ENCODE data around the gene HLA-F.

Gene HLA-F

GRCh38 chr6:29764422-29765196 lies 41.4 kb downstream of the HLA-F start:
- DNase-seq = no peak

DNA sequence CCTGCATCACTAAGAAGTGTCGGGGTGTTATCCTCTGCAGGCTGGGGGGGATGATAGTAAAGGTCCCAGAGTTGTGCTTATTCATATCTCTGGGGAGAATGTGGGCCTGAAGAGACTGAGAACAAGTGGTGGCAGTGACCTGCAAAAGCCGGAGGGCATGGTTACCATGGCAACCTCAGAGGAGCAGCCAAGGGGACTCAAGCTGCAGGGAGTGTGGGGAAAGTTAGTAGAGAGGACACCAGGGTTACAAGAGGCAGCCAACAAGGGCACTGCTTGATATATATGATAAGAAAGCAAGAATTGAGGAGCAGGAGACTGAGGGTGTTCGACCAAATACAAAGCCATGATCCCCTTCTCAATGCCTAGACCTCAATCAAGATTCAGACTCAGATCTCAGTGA lies 46.1 kb downstream of the HLA-F start:
- DNase-seq = no peak

- no peak for DNase-seq
Measured at GRCh38 chr6:29770306-29770705, 47.1 kb downstream of the HLA-F start.

GRCh38 chr6:29776684-29777083 lies 53.5 kb downstream of the HLA-F start:
- DNase-seq = no peak

All from CD4-positive, alpha-beta T cell treated with Interleukin-17A for 1 hour (primary cell).